ENCODE data around the gene PLA2G4F.

PLA2G4F gene

DNA sequence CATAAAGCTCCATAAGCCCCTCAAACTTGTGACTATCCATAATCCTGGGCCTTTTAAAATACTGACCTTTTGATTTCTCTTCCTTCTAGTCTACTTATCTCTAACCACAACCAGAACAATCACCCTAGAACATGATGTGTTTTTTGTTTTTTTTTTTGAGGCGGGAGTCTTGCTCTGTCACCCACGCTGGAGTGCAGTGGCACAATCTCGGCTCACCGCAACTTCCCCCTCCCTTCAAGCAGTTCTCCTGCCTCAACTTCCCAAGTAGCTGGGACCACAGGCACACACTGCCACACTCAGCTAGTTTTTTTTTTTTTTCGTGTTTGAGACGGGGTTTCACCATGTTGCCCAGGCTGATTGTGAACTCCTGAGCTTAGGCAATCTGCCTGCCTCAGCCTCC is 26.5 kb upstream of the PLA2G4F start:
- no peak for DNase-seq (ENCODE audit: low read depth)
- no peak overlapping the region for H3K4me3 ChIP-seq (ENCODE audit: low read depth, low read length)
- TF ChIP-seq, protein P1, sequence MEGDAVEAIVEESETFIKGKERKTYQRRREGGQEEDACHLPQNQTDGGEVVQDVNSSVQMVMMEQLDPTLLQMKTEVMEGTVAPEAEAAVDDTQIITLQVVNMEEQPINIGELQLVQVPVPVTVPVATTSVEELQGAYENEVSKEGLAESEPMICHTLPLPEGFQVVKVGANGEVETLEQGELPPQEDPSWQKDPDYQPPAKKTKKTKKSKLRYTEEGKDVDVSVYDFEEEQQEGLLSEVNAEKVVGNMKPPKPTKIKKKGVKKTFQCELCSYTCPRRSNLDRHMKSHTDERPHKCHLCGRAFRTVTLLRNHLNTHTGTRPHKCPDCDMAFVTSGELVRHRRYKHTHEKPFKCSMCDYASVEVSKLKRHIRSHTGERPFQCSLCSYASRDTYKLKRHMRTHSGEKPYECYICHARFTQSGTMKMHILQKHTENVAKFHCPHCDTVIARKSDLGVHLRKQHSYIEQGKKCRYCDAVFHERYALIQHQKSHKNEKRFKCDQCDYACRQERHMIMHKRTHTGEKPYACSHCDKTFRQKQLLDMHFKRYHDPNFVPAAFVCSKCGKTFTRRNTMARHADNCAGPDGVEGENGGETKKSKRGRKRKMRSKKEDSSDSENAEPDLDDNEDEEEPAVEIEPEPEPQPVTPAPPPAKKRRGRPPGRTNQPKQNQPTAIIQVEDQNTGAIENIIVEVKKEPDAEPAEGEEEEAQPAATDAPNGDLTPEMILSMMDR (IDR thresholded peaks at IDR 0.05; ENCODE audit: low read depth, low read length, missing control alignments), result no peak

DNA sequence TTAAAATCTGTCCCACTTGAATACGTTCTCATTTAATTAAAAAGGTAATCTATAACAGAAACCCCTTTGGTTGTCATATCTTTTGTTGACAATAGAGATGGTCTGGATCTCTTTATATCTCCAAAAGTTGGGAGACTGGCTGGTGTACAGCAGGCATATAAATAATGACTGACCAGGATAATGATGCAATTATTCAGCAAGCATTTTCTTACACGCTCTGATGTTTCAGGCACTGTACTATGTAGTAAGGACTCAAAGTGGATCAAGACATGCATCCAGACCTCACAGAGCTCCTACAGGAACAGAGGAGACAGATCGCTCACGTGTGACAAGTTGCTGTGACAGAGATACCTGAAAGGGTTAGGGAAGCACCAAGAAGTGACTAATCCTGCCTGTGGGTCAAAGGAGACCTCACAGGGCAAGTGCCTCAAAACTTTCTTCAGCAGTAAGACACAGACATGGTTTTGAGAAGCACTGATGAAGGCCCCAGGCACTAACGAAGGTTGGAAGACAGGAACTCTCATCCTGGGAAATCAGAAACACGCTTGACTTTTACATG is 26.0 kb upstream of the PLA2G4F start:
- DNase-seq (ENCODE audit: low read depth), result no peak

DNA sequence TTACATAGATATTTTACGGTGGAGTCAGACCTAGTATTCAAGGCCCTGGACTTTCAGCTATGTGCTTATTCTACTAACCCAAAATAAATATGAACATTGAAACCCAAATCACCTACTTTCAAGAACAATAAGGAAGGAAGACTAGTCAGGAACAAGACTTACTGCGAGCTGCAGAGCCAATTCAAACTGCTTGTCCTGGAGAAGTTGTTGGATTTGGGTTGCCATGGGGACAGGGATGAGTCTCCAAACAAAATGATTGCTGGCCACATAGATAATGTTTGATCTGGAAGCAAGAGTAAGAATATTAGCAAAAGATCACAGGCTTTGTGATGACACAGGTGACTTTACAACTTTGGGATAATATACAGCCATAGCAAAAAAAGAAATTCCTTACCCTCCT is 21.6 kb upstream of the PLA2G4F start:
- TF ChIP-seq, protein P1 (IDR thresholded peaks at IDR 0.05; ENCODE audit: low read depth, low read length, missing control alignments), result no peak
- no peak for DNase-seq (ENCODE audit: low read depth)
- no peak overlapping the region for H3K4me3 ChIP-seq (ENCODE audit: low read depth, low read length)

More for the DNA sequence above, 26.0 kb upstream of the PLA2G4F start:
- TF ChIP-seq, protein P1 (IDR thresholded peaks at IDR 0.05; ENCODE audit: low read depth, low read length, missing control alignments), result no peak
- no peak overlapping the region for H3K4me3 ChIP-seq (ENCODE audit: low read depth, low read length)

DNA sequence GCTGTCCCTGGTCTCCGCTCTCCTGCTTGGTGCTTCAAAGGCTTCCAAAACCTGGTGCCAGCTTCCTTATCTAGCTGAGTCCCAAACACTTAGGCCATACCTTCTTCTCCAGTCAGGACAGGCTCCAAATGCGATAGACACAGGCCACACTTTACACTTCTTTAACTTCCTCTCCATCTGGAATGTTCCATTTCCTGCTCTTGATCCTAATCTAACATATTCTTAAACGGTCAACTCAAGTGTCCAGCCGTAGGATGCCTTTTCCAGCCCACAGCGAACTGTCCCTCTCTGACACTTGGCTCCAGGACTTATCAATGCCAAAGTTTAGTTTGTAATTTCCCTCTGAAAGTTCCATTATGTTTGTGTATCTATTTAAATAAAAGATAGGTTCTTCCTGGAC is 19.2 kb upstream of the PLA2G4F start:
- H3K4me3 ChIP-seq (ENCODE audit: low read depth, low read length), result no peak overlapping the region
- TF ChIP-seq, protein P1 (IDR thresholded peaks at IDR 0.05; ENCODE audit: low read depth, low read length, missing control alignments), result no peak
- no peak for DNase-seq (ENCODE audit: low read depth)

DNA sequence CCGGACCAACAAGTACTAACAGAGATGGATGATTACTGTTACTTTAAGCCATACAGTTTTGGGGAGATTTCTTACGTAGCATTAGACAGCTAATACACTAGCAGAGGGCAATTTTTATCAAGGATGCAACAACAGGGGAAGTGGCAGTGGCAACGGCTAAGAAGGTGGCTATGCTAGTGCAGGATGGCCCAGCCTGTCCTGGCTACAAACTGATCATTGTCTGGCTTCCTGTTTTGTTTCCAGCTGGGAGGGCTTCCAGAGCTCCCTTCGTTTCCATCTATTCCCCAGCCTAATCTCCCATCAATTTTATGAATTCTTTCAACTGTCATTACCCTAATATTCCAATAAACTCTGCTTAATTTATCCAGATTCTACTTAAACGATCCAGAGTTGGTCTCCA is 16.0 kb upstream of the PLA2G4F start:
- TF ChIP-seq, protein P1 (IDR thresholded peaks at IDR 0.05; ENCODE audit: low read depth, low read length, missing control alignments), result no peak
- no peak for DNase-seq (ENCODE audit: low read depth)
- no peak overlapping the region for H3K4me3 ChIP-seq (ENCODE audit: low read depth, low read length)

DNA sequence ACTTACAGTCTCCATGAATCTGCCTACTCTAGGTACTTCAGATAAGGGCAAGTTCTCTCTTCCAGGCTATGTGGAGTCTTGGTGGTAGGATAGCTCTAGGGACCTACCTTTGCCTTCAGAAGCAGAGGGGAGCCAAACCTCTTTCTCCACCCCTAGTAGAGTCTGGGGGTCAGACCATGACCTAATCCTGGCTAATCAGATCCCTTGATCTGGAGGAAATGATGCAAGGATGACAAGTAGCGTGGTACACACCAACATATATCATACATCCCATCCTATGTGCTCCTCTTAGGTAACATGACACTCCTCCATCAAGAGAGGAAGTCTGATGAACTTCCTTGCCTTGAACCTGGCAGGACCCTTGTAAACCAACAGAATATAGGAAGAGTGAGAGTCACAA is 15.4 kb upstream of the PLA2G4F start:
- TF ChIP-seq, protein P1 (IDR thresholded peaks at IDR 0.05; ENCODE audit: low read depth, low read length, missing control alignments), result no peak
- DNase-seq (ENCODE audit: low read depth), result no peak
- no peak overlapping the region for H3K4me3 ChIP-seq (ENCODE audit: low read depth, low read length)

DNA sequence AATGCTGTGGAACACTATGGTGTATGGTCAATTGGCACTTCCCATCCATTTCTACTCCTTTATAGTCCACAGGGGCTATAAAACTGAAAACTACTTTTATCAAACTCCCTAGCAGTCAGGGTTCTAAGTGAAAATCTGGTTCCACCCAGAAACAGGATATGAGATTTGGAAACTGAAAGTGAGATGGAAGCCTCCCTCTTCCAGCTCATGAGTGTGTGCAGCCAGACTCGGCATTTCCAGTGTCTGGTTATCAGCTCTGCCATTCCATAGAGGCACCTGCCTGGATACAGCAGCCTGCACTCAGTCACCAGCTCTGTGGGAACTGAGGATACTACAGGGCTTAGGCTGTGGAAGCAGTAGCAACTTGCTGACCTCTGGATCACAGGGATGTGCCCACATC is 14.7 kb upstream of the PLA2G4F start:
- no peak for DNase-seq (ENCODE audit: low read depth)
- no peak overlapping the region for H3K4me3 ChIP-seq (ENCODE audit: low read depth, low read length)
- TF ChIP-seq, protein P1 (IDR thresholded peaks at IDR 0.05; ENCODE audit: low read depth, low read length, missing control alignments), result no peak
